AG10803 (cell line): Measurements from ENCODE around the gene NOL12.

Experiments used
- DNase-seq: peaks from one replicate; pipeline ENCODE4 v3.0.0; 2010; ENCODE audit warnings: low read depth
- H3K4me3 ChIP-seq: 2 replicates; pipeline ENCODE4 v1.5.1; 2011; ENCODE audit warnings: mild to moderate bottlenecking, low read length, control low read depth
- CTCF ChIP-seq: conservative IDR thresholded peaks from 2 replicates; pipeline ENCODE4 v1.5.1; 2011; ENCODE audit warnings: mild to moderate bottlenecking, low read length, control low read depth, inconsistent platforms

The NOL12 gene

GRCh38 chr22:37740455-37741311 lies 54.5 kb downstream of the NOL12 start:
- TF ChIP-seq CTCF, result no peak
- H3K4me3 ChIP-seq, result no peak overlapping the region

DNA sequence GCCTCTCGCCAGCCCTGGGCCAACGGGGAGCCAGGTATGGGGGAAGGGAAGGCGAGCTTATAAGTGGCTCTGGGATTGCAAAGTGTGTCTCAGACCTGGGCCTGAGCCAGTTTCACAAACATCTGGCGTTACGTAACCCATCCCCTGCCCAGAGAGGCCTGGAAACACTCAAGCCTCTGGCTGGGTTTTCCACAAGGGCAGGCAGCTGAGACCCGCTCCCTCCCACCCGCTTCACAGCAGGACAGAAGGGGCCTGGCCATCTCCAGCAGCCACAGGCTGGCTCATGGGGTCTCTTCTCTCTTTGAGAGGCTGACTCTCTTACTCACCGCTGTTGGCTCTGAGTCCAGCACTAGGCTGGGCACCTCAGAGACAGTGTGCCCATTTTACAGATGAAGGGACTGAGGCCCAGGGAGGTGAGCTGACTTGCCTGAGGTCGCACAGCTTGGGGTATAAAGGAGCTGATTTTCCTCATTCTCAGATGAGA lies 55.2 kb downstream of the NOL12 start:
- no peak for TF ChIP-seq CTCF

More at GRCh38 chr22:37740455-37741311, 54.5 kb downstream of the NOL12 start:
- DNase-seq, result no peak

GRCh38 chr22:37742376-37743171 lies 56.4 kb downstream of the NOL12 start:
- TF ChIP-seq CTCF, result no peak
- peak; percentile 86 for DNase-seq
- no peak overlapping the region; the same call in 1 of the 2 replicates for H3K4me3 ChIP-seq

More for the DNA sequence above, 55.2 kb downstream of the NOL12 start:
- H3K4me3 ChIP-seq, result no peak overlapping the region
- peak; percentile 98 for DNase-seq
